ENCODE data around the gene GPR68.
"Not testable (repeated sequence)": the region's sequence is repeated elsewhere in the genome, so short reads cannot be mapped to it uniquely, and the experiment has no call there.

GPR68 gene

DNA sequence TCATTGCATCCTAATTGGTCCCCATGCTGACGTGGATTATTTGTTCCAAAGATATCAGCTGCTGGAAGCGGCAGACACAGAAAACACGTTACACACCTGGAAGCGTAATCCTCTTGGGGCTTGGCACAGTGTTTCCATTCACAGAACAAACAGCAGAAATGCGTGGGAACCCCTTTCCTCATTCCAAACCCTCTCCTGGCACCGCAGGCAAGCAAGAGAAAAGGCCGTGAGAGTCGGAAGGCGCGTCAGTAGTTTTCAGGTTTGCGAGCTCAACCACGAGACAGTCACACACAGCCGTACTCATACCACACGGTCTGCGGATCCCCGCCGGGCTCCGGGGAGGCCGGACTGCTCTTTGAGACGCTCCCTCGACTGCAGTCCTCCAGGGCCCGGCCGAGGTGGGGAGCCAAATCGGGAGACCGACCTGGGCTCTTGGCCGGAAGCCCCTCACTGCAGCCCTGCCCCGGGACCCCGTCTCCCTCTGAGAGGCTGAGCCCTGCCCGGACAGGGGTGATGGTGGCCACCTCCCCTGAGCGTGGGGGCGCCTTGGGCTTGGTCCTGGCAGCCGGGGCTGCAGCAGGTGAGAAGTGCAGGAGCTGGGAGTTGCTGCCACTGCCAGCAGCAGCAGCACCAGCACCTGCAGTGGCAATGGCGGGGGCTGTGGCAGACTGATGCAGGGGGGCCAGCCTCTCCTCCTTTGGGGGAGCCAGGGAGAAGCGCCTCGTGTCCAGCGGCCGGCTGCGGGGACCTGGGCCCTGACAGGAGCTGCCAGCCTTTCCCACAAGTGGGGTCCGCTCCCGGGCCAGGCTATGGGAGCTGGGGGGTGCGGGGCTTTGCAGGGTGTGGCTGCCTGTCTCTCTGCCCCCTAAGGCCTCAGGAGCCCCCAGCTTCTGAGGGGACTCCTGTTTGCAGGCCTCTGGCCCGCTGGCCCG lies 28.1 kb upstream of the GPR68 start:
- DNase-seq (ENCODE audit: low spot score): no peak

DNA sequence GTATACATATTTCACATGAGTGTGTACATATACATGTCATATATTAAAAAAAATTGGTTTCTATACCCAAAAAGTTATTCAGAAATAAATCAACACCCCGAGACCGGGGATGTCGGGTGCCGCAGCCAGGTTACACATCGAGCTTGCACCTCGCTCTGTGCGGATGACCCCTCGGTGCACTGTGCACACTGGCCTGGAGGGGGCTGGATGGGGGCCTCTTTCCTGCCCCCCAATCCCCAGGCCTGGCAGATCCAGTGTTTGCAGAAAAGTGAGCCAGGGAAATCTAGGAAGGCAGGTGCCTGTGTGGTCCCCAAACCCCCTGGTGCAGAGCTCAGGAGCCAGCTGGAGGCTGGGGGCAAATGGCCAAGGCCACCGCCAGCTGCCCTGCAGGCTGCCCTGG lies 27.1 kb upstream of the GPR68 start:
- no peak for DNase-seq (ENCODE audit: low spot score)

DNA sequence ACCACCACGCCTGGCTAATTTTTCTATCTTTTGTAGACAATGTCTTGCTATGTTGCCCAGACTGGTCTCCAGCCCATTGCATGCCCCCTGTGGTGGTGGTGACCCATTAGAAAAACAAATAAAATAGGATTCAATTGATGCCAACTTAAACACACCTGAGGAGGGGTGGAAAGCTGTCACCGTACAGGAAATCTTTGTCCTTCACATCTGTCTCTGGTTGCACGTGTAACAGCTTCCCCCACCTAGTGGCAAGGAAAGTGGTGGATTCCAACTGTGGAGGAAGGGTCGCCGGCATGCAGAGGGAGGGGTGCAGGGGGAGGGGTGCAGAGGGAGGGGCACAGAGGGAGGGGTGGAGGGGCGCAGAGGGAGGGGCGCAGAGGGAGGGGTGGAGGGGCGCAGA lies 26.1 kb upstream of the GPR68 start:
- no peak for DNase-seq (ENCODE audit: low spot score)

DNA sequence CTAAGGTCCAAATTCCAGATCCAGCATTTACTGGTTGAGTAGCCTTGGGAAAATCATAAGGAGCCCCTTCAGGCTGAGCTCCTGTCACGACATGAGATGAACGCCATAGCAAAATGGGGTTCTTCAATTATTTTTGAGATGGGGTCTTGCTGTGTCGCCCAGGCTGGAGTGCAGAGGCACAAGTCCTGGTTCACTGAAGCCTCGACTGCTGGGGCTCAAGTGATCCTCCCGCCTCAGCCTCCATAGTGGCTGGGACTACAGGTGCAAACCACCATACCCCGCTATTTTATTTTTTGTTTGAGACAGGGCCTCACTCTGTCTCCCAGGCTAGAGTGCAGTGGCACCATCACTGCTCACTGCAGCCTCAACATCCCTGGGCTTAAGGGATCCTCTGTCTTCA lies 25.7 kb upstream of the GPR68 start:
- DNase-seq (ENCODE audit: low spot score): no peak

DNA sequence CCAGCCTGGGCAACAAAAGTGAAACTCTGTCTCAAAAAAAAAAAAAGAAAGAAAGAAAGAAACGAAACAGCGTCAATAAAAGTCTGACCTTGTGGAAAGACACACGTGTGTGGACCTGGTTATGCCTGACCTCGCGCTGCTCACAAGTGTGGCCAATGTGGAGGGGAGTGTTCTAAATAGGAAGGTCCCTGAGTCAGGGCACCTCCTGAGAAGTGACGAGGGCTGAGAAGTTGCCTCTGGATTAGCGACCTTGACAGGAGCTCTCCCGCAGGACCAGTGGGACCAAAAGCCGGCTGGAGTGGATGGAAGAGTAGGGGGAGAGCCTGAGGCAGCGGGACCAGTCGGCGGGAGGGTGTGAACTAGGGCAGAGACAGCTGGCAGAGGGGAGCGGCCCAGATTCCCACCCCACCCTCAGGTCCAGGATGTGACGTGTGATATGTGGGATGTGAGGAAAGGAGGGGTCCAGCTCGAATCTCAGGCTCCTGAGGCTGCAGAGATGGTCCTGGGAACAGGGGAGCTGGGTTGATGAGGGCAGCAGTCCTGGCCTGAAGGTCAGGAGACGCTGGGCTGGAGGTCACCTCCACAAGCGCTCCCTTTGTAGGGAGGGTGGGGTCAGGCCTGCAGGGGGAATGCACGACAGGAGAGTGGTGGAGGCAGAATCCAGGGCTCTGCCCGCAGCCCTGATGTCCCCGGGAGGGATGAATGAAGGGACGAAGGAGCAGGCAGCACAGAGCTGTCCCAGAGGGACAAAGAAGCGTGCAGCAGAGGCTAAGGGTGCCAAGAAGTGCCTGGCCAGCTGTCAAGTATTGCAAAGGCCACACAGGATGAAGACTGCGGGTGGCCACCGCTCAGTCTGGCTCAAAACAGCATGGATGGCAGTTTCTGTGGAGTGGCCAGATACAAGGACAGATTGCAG lies 24.8 kb upstream of the GPR68 start:
- DNase-seq (ENCODE audit: low spot score): peak; percentile 72

DNA sequence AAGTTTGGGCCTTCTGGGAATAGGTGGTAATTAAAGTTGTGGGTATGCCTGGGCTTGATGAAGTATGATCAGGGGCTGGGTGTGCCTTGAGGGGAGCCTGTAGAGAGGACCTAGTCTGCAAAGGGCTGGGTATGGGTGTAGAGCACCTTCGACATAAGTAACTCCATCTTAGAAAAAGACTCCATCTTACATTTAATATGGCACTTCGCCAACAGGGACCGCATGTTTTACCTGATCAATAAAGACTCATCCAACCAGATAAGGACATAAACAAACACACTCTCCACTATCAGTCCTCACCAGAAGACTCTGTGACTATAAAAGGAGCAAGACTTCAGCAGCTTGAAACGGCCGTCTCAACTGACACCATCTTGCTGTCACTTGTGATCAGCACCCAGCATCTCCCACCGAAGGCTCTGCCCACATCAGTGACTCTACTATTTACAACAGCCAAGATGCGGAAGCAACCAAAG lies 23.5 kb upstream of the GPR68 start:
- DNase-seq (ENCODE audit: low spot score): no peak

DNA sequence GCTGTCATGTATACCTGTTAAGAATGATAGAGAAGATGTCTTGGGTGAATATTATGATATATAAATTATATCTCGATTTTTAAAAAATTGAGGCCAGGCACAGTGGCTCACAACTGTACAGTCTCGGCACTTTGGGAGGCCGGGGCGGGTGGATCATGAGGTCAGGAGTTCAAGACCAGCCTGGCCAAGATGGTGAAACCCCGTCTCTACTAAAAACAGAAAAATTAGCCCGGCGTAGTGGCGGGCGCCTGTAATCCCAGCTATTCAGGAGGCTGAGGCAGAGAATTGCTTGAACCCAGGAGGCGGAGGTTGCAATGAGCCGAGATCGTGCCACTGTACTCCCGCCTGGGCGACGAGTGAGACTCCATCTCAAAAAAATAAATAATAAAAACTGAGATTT lies 21.8 kb upstream of the GPR68 start:
- not testable (repeated sequence) for DNase-seq (ENCODE audit: low spot score)

DNA sequence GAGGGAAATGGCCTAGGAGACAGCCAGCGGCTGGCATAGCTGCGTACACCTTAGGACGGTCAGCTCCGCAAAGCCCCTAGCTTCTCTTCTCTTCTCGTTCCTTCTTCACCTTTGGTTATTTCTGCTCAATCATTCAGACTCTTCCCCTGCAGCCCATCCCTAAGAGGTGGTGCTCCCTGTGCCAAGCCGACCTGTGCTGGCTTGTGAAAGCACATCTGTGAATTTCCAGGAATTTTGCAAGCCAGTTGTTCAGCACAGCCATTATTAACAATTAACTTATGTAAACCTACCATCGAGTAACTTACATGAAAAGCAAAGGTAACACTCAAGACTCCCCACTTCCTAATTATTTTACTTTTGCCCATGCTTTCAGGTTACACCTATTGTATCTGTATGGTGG lies 20.9 kb upstream of the GPR68 start:
- DNase-seq (ENCODE audit: low spot score): no peak

DNA sequence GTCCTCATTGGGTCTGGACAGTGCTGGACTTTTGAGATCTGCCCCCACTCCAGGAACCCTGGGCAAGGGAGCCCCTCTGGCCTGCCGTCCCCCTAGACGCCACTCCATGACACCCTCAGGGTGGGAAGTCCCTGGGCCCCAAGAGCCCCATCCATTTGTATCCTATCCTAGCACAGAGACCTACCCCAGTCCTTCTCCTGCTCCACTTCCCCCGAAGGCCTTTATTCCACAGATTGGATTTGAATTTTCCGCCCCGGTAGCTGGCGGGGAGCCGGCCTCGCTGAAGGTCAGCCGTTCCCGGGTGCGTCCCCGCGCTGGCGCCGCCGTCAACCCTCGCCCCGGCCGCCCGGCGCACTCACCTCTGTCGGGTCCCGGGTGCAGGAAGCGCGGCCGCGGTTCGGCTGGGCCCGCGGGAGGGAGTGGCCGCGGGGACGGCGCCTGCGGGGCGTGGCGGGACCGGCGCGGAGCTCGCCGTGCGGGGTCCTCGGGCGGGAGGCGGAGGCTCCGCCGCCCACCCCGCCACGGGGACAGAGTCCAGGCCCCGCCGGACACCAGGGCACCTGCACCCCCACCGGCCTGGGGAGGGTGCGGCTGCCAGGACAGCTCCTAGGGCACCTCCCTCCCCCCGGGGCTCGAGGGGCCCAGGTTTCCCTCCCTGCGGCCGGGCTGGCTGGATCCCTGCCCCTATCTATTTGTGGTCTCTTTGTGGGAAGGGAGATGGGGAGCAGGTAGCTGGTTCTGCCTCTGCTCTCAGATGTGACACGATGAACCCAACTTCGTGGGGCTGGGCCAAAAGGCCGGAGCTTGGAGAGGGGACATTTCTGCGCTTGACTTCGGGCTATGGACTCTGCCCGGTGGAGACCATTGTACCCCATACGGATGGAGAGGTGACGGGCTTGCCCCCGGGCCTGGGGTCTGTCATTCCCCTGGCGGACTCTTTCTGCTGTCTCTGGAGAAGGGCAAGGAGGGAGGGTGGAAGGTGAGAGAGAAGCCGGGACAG lies 19.9 kb upstream of the GPR68 start:
- no peak for DNase-seq (ENCODE audit: low spot score)

DNA sequence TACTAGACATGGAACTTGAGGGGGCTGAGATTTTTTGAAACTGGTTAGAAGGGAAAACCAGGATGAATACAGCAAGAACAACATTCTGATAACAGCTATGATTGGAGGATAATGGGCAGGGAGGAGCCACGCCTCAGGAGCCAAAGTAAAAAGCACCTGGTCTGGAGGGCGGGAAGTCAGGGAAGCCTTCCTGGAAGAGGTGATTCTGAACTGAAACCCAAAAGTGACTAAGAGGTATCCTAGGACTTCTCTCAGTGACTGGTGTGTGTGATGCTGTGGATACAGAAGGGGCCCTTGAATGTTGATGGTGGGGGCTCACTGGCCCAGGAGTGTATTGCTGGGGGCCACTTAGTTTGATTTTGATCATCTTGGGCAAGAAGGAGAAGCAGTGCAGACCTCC lies 18.8 kb upstream of the GPR68 start:
- DNase-seq (ENCODE audit: low spot score): no peak

DNA sequence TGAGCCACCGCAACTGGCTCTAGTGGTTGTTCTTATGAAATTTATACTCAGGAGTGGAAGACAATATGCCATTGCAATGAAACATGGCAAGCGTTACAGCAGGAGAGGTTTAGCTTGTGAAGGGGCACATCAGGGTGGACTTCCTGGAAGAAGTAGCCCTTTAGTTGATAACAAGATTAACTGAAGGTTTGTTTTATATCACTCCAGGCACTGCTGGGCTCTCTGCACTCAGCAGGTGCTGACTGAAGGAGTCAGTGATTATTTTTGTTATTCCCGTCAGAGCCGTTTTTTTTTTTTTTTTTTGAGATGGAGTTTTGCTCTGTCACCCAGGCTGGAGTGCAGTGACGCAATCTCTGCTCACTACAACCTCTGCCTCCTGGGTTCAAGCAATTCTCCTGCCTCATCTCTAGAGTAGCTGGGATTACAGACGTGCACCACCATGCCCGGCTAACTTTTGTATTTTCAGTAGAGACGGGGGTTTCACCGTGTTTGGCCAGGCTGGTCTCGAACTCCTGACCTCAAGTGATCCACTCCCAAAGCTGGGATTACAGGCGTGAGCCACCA lies 17.6 kb upstream of the GPR68 start:
- DNase-seq (ENCODE audit: low spot score): no peak

DNA sequence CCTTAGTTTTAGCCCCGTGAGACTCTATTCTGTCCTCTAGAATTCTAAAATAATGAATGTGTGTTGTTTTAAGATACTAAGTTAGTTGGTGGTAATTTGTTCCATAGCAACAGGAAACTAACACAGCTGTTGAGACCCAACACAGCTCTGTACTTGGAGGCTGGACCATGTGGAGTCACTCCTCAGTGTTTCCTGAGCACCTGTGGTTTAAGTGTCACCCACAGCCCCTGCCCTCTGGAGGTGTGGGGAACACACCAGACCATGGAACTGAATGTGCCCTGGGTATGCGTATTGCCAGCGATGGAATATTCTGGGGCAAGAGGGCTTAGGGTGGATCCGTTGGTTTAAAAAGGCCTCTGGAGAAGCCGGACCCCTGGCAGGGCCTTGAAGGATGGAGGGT lies 16.6 kb upstream of the GPR68 start:
- DNase-seq (ENCODE audit: low spot score): no peak

DNA sequence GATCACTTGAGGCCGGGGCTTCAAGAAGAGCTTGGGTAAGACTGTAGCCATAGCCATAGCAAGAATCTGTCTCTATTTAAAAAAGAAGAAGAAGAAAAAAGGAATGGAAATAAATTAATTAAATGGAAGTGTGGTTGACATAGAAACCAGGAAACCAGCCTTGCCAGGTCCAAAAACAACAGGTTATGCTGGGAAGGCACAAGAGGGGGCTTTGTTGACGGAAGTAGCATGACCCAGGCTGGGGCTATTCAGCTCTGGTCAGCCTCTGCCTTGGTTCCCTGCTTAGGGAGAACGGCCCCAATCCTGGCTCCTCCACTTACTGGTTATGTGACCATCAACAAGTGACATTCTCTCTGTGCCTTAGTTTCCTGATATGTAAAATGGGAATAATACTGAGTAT lies 14.4 kb upstream of the GPR68 start:
- DNase-seq (ENCODE audit: low spot score): no peak

DNA sequence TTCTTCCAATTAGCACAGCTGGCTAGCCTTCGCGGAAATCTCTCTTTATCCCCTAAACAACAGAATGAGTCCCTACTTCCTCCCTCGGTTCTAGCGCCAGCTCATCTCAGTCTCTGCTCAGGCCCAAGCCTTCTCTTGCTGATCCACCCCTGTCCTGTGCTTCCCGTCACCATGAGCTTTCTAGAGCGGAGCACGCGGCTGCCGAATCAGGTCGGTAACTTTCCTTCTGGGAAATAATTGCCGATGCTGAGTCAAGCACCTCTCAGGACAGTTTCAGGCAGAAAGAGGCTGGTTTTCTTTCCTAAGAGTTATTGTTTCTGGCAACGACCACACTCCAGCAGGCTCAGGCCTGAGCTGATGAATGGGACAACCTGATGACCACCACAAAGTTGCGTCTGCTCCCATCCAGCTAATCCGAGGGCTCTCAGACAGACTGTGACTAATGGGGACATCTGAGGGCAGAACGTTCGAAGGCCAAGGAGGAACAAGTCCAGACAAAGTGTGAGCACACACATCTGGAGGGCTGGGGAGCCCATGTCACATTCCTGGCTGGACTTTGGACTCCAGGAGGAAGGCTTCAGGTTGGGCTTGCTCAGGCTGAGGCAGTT lies 13.6 kb upstream of the GPR68 start:
- DNase-seq (ENCODE audit: low spot score): no peak

DNA sequence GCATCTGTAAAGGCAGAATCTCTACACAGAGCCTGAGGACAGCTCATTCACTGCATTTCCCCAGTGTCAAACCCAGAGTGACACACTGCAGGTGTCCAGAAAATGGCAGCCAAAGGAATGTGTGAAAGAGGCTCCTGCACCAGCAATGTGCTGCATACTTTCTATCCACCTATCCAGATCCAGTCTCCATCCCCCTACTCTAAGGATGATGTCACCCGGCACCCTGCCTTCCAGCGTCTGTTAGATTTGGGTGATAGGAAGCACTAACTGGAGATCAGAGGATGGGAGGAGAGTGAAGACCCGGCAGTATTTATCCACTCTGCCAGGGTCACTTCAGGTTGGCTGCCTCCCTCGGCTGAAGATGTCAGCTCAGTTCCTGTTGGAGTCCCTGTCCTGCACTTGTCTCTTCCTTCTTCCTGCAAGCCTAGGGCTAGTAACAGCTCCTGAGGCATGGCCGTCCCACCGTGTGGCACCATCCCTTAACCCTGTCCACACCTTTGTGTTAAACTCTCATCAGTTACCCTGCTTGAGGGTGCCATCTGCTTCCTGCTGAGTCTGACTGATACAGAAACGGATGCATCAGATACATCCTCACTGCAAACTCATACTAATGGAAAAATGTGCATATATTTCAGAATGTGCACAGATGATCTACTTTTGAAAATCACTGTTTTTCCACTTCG lies 13.0 kb upstream of the GPR68 start:
- DNase-seq (ENCODE audit: low spot score): peak; percentile 63

DNA sequence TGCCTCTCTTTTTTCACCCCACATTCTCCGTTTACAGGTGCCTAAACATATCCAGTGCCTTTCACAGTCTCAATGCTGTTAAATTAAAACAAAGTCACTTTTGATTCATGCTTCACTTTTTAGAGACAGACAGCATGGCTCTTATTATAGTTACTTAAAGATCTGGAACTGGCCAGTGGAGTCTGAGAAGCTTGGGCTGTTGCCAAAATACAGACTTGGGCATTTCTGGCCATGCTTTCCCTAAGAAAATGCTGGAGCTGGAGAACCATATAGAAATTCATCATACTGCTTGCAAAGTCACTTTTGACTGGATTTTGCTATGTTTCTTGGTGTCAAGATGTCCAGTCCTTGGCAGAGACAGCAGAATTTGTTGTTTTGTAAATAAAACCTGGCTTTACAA lies 12.2 kb upstream of the GPR68 start:
- peak; percentile 61 for DNase-seq (ENCODE audit: low spot score)

DNA sequence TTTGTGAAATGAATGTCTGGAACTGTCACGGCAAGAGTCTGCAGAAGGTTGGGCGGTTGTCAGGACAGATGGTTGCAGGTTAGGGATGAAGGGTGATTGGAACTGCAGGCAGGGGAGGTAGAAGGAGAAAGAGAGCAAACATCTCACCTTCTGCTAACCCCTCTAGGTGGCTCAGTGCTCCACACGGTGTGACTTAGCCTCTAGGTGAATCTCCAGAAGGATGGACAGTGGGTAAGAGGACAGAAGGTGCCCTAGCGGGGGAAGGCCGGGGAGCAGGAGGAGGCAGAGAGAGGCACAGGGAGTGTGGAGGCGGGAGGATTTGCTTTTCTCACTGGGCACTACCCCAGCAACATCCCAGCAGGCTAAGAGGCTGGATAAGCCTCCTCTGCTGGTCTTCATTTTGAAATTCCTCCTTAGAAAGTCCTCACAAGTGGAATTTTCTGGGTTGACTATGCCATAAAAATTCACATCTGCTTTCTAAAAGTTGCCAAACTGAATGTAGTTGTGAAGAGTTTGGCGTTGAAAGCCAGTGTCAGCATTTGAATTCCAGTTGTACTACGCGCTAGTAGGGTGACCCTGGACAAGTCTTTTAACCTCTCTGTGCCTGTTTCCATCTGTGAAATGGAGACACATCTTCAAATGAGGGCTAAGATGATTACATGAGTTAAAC lies 10.7 kb upstream of the GPR68 start:
- DNase-seq (ENCODE audit: low spot score): peak; percentile 79

DNA sequence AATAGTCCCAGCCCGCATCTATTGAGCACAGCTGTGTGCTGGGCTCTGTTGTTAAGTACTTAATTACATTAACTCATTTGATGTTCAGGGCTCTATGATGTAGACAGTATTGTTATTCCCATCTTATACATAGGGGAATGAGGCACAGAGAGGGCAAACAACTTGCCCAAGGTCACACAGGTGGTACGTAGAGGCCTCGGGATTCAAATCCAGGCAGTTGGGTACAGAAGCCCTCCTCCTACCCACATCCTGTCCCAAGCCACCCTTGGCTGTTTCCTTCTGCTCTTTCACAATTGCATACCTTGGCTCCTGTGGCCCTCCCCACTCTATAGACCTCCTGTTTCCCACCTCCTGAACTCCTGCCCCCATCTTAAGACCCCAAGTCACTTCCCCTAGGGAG lies 10.0 kb upstream of the GPR68 start:
- DNase-seq (ENCODE audit: low spot score): no peak

DNA sequence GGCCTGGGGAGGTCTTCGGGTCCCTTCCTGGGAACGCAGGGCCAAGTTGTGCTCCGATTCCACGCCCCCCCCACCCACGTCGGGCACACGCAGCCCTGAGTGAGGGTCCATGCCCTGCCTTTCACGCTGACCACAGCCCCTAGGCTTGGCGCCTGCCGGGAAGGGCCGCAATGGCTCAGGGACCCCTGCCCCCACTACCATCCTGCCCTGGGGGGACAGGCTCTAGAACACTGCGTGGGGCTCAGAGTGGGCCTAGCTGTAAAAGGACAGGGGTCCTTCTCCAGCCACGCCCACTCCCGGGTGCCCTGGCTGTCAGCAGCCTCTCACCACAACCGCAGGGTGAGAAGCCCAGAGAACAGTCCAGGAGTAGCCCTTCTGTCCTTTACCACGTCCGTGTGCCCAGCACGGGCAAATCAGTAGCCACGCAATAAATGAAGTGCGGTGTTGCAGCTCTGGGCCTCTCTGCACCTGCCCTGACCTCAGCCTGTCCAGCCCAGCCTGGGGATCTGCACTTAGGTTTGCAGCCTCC lies 9.4 kb upstream of the GPR68 start:
- peak; percentile 48 for DNase-seq (ENCODE audit: low spot score)

Measured in cerebellar cortex (tissue), 1 donor.